CD4-positive, alpha-beta T cell treated with Interleukin-4 for 1 hour (primary cell): ENCODE results near the gene ACOT11.

Experiments
- DNase-seq, 2 donors: peaks; one replicate each; pipeline ENCODE4 v3.0.0-alpha.2; 2020 to 2022

ACOT11 gene

DNA sequence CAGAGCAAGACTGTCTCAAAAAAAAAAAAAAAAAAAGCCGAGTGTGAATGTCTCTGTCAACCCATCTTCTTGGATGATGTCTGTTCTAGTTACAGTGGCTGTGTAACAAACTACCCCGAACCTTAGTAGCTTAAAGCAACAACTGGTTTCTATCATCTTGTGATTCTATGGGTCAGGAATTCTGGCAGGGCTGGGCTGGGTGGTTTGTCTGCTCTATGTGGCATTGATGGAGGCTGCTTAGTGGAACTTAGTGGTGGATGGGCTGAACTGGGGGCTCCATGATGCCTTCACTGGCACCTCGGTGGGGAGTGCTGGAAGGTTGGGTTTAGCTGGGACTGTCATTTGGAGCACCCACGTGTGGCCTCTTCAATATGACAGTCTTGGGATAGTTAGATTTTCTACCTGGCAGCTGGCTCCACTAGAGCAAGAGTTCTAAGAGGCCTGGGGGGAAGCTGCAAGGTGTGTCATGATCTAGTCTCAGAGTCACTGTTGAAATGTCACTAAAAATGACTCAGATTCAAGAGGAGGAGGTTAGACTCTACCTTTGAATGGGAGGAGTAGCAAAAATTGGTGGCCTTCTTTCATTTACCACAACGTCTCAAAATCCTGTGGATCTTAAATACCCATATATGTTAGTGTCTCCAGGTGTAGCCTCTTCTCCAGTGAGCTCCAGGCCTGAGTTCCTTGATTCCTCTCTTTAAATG, 18.6 kb downstream of the ACOT11 start:
- DNase-seq = no peak

DNA sequence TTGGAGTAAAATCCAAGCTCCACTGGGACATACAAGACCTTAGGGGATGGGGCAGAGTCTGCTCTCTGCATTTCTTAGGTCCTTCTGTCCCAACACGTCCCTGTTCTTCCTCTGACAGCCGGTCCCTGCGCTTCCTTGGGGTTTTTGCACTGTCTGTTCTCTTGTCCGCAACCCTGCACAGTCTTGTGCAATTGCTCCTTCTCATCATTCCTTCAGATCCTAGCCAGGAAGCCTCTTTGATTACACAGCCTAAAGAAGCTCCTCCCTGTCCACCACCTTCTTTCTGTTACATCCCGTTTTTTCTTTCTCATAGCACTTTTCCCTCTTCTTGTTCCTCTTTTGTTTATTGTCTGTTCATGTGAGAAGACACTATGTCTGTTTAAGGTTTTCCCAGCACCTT, 19.9 kb downstream of the ACOT11 start:
- no peak for DNase-seq

DNA sequence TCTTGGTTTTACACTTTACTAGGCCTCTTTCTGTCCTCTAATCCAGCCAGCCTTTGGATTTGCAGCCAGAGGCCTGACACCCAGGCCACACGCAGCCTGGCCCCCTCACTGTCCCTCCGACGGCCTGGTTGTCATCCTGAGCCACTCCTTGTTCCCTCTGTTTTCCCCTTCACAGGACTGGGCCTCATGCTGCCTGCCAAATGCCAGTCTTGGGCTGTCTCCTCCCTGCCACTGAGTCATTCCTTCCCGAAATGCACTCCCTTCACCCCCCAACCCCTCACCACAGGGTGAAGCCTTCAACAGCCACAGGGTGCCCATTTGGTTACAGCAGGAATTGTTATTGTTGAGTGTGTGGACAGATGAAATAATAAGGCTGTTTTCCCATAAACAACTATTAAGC, 21.3 kb downstream of the ACOT11 start:
- no peak for DNase-seq

DNA sequence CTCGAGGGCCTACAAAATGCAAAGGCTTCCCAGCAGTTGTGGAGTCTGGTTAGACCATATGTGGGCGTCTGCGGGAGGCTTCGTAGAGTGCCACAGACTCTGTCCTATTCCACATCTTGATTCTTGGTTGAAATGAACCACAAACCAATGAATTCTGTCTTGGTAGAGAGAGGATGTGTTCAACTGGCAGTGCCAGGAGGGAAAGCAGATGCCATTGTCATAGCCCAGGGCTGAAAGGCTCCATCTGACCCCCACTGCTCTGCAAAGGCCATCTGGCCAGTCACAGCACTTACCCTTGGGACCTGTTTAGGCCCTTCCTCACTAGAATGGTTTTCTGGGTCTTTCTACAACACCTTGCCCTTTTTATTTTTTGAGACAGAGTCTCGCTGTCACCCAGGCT, 22.1 kb downstream of the ACOT11 start:
- DNase-seq = no peak

DNA sequence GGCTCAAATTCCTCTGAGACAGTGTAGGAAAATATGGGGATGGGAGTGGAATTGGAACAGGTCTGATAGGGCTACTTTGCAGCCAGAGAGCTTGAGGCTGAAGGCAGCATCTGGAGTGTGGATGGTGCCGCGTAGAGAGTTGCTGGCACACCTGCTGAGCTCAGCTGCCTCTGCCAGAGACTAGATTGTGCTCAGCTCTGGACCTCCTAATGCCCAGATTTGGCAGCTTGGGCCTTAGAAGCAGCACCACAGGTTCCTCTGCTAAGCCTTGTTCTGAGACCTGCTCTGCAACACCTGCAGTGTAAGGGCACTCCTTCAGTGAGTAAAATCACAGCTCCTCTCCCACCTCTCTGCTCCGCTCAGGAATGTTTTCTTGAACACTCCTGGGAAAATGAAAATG, 23.3 kb downstream of the ACOT11 start:
- DNase-seq = no peak

DNA sequence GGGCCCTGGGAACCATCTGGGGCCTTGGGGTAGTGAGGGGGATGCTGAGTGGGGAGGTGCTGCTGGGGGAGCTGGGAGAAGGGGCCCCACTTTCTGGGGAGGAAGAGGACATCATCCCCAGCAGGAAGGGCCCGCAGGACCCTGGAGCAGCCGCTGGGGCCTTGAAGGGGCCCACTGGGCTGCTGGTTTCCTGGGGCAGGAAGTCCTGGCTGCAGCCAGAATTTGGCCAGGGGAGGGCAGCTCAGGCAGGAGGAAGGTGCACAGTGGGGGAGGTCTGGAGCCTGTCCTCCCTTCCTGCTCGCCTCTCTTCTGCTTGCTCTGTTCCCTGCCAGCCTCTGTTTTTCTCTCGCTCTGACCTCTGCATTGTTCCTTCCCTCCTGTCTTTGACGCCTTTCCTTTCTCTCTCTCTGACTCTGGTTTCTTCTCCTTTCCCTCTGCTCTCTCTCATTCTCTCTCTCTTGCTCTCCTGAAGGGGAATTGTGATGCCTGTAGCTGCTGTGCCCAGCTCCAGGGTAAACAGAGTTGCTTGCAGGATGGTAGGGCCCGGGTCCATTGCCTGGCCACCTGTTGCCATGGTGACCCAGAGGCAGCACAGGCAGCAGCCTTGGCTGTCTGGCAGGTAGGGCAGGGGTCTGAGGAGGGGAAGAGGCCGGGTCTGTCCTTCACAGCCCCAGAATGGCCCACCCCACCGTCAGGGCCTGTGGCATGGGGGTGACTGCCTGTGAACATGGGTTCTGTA, 23.9 kb downstream of the ACOT11 start:
- no peak for DNase-seq

DNA sequence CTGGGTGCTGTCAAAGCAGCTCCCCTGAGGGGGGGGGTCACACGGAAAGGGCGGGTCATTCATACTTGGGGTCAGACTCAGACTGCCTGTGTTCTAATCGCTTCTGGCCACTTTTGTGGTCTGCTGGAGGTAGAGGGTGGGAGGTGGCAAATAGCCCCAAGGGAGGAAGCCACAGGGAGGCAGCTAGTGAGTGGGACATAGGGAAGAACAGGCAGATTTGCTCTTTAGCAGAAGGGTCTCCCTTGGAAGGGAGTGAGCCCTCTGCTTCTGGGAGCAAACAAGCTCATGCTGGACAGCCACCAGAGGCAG, 24.5 kb downstream of the ACOT11 start:
- DNase-seq = no peak

DNA sequence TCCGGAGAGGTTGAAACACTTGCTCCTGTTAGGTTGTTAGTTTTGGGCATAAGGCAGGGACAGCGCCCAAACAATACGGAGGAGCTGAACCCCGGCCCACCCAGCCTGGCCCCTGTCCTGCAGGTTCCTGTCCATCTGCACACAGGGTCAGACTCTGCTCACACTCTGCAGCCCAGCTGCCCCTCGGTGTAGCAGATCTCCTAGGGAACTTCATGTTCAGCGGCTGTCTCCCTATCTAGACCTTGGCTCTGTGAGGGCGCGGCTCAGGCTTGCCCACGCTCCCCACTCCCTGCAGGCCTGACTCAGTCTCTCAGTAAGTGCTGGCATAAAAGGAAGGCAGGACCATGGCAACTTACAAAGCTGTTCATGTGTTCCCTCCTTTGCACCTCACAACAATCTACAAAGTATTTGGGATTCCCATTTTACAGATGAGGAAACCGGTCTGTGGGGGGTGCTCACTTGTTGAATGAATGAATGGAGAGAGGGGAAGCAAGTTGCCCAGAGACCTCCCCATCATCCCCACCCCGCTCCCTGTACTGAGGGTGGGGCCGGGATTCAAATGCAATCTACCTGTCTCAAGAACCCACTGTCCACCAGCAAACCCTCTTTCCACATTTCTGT, 26.2 kb downstream of the ACOT11 start:
- DNase-seq = no peak

DNA sequence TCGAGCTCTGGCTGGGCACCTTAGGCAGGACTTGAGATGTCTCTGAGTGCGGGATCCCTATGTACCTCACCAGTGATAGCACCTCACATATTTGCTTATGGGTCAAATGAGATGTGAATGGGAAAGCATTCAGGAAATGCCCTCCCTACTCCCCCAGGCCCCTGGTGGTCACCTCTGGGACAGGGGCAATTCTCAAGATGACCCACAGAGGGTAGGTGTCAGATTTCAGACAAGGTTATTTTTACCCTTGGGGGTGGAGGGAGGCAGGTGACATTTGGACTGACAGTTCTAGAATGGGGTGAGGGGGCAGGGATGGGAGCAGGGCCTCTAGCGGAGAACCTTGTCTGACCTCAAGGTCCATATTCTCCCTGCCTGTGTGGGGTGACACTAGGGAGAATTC, 27.1 kb downstream of the ACOT11 start:
- no peak for DNase-seq

DNA sequence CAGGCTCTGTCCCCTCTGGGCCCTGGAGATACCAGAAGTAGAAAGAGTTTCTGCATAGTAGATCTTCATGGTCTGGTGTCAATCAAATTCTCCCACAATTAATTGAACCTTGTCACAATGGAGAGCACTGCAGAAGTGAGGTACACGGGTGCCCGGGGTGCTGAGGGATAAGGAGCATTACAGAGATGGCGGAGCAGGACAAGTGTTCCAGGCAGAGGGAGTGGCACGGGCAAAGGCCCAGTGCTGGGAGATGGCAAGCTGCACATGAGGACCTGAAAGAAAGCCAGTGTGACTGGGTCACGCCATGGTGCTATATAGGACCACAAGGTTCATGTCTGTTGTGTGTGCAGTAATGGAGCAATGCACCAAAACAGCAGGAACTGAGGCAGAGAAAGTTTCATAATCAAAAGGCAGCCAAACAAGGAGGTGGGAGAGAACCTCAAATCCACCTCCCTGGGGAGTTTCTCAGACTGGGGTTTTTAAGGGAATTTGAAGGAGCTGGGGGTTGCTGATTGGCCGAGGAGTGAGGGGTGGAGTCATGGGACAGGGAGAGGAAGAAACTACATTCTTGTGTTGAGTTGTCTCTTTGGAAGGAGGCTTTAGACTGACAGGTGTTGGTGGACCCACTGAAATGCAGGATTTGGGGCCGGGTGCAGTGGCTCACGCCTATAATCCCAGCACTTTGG, 27.7 kb downstream of the ACOT11 start:
- no peak for DNase-seq

DNA sequence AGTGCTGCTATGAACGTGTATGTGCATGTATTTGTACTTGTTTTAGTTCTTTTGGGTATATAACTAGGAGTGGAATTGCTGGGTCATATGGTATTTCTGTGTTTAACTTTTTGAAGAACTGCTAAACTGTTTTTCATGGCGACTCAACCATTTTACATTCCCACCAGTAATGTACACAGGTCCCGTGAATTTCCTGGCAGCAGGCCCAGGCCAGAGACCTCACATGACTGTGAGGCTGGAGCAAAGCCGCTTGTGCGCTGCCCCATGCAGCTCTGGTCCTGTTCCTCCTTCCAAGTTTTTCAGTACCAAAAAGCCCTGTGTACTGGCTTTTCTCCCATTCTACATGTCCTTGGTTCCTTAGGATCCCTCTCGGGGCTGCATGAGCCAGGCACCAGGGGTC, 29.6 kb downstream of the ACOT11 start:
- no peak for DNase-seq

DNA sequence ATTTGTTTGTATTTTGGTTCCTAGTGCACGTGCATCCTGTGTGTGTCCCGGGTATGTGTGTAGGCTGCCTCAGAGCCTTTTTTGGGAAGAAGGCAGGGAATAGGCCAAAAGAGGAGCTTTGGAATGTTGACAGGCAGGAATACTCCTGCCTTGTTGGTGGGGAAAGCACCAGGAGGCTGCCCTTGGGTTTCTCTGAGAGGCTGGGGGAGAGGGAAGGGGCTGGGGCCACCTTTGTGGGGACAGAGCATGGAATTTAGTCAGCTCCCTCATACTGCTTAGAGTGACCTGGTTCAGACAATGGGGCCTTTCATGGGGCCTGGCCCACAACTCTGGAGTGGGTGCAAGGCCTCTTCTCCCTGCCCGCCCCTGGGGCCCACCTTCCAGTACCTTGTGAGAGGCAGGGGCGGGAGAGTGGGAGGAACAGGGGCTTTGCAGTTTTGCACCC, 31.3 kb downstream of the ACOT11 start:
- no peak for DNase-seq

DNA sequence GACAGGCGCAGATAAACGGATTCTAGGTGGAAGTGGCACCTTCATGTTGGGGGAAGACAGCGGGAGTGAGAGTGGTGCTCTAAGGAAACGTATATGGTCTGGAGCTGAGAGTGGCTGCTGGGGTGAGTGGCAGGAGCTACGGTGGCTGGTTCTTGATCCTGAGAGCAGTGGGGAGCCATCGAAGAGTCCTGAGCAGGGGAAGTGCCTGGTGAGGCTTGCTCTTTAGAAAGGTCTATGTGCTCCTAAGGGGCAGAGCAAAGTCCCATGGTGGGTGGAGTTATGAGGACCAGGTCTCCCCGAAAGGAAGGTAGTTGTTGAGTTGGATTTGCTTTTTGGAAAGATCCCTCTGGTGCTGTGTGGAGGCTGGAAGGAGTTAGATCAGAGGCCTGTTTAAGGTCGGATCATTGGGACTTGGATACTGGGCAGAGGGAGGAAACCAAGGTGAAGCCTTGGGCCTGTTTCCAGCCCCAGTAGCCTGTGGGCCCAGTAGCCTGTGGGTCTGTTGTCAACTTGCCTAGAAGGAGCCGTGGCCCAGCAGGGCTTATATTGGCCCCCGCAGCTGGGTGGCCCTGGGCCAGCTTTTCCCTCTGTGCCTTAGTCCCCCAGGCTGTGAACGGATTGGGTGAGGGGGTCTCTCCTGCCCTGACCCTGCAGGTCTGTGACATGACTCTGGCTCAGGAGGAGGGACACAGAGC, 33.0 kb downstream of the ACOT11 start:
- DNase-seq = no peak

DNA sequence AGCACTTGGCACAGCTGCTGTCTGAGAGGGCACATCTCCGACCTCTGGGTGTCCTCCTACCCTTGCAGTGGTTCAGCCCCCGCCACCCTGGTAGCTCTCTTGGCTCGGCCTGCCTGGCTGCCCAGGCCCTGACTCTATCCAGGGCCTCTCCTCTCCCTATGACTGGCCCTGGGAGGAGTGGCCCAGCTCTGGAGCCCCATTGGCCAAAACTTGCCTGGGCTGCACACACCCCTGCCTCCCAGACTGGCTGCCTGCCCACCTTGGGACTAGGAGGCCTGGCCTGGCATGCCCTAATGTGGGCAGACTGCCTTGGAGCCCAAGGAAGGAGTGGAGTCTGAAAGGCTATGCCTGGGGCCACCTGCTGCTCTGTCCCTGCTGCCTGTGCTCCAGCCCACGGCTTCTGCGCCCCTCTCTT, 33.6 kb downstream of the ACOT11 start:
- no peak for DNase-seq

DNA sequence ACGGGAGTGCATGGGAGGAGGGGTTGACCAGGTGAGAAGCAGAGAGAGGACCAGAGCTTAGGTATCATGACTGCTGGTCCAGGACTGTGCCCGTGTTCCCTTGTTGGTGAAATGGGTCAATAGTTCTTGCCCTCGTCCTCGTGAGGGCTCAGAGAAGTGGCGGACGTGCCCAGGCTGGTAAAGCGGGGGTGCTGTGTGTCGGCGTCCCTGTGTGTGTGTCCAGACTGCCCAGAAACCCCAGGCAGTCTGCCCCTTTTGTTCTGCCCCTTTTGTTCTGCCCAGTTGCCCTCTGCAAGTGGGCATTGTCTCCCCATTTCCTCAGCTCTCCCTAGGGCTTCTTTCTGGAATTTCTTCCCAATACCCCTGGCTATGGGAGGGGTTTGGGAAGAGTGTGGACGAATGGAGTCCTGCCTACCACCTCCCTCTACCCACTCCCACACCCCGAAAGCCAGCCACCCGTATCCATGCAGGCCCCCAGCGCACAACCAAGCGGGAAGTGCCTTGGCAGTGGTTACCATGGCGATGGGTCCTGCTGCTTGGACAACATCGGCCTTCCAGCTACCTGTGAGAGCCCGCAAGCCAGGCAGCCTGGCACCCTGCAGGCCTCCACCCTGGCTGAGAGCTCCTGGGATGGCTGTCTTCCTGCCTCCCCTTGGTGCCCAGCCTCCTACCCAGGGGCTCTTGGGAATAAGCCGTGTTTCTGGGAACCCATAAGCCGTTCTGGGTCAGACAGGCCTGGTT, 34.7 kb downstream of the ACOT11 start:
- no peak for DNase-seq

DNA sequence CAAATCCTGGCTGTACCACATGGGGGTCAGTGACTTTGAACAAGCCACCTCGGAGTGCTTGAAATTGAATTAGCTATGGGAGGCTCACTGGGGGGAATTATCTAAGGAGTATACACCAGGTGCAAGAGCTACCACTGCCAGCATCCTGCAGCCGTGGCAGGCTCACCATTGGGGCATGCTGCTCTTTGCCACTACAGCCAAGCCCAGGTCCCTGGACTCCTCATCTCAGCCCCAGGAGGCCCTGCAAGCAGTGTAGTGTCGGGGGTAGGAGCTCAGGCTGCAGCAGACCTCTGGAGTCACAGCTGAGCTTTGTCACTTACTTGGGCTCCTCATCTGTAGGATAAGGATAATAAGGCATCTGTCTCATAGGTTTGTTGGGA, 35.3 kb downstream of the ACOT11 start:
- no peak for DNase-seq

DNA sequence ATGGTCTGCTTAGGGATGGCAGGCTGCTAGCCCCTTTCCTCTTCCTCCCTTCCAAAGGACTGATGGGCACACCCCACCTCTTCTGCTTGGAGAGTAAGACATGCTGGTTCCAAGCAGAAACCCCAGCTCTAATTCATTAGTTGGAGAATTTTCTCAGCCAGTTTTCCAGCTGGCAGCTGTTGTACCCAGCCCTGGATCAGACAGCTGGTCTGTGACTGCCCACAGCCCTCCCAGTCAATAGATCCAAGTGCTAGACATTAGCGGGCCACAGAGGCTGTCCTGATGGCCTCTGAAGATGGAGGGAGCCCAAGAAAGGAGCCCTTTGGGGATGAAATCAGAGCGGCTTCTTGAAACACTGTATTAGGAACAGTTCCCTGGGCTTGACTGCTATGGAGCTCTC, 35.8 kb downstream of the ACOT11 start:
- DNase-seq = no peak

DNA sequence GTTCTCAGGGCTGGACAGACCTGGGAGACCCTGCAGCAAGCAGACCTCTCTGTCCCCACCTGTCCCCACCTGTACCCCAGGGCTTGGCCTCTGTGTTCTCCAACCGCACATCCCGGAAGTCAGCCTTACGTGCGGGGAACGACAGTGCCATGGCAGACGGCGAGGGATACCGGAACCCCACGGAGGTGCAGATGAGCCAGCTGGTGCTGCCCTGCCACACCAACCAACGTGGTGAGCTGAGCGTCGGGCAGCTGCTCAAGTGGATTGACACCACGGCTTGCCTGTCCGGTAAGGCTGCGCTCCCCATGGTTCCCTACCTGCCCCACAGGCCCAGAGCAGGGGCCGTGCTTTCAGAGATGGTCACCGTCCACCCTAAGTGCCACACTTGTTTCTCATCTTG, 36.5 kb downstream of the ACOT11 start:
- no peak for DNase-seq

DNA sequence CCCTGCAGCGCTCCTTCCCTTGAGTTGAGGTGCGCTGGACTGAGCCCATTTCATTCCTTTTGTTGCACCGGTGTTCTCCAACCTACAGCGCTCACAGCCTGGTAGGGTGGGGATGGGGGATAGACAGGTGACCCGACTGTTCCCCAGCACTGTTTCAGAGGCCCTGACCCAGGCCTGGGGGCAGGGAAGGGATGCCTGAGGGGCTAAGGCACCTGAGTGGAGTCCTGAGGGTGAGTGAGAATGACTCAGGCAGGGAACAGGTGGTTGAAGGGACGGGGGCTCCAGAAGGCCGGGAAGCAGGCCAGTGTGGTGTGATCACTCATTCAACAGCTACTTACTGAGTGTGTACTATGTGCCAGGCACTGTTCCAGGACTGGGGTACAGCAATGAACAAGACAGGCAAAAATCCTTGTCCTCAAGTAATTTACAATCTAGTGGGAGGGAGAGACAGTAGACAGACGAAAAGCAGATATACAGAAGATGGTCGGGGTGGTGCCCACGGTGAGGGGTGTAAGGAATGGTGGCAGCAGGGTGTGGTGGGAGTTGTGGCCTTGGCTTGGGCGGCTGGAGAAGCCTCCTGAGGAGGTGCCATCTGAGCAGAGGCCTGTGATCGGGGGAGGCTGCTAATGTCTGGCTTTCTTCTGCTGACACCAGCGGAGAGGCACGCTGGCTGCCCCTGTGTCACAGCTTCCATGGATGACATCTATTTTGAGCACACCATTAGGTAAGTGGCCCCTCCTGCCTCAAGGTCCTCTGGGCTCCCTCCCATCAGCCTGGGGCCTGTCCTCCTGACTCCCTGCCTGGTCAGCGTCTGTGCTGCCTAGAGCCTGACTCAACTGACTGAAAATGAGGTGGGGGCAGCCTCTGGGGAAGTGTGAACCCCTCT, 37.4 kb downstream of the ACOT11 start:
- no peak for DNase-seq

DNA sequence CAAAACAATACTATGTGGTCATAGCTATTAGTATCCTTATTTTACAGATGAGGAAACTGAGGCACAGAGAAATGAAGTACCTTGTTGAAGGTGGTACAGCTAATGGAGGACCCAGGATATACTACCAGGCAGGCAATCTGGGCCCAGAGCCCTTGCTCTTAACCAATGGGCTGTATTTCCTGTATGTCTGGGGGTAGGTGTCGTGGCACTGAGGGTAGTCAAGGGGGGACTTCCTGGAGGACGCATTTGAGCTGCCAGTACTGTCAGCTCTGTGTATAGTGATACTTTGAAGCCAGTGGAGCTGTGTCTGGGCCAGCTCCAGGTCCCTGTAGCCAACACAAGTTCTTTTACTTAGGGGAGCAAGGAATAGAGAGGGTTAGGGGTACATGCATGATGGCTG, 40.3 kb downstream of the ACOT11 start:
- DNase-seq = no peak

DNA sequence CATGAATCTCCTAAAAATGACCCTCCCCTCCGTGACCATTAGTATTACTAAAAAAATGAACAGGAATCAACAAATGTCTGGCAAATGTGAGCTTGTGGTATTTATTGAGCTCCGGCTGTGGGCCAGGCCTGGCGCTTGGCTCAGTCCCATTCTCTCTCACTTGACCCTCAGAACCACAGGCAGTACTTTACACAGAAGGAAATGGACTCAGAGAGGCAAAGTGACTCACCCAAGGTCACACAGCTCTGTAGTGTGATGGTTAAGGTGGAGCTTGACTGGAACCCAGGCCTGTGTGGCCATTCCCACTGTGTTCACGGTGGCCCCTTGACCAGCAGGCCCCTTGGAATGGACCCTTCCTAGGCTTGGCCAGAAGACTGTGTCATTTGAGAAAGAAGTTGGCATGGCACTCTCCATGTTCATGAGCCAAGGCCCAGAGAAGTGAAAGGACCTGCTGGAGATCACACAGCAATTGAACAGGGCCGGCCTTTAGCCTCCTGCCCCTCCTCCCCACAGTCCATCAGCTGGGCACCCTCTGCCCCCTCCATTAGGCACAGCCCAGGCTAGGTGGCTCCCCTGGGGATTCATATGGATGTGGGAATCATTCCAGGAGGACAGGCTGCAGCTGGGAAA, 43.2 kb downstream of the ACOT11 start:
- no peak for DNase-seq
